ENCODE results near the gene SLCO4A1. TPM values are rescaled to one million over a fixed set of nuclear protein-coding genes. Genes with fewer than 3 reads are reported as not detected.

Gene SLCO4A1
- total RNA-seq, 4 donors from 2014 or later = 6.7 to 22.1 (median 14.4) TPM

DNA sequence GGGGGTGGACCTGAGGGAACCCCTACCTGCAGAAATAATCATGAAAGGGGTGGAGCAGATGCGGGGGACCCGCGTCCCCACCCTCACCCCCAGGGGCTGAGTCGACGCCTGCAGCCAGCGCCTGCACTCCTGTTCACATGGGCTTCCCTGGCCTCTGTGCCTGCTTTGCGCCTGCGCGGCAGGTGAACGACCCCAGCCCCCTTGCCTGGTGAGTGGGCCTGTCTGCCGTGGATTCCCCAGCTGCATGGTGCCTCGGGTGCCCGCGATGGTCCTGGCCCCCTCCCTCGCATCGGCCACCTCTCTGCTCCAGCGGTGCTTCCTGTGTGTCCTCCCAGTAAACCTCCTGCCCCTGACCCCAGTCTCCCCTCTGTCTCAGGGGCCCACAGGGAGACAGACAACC, 47.6 kb downstream of the SLCO4A1 start:
- no peak for TF ChIP-seq POLR2A (IDR thresholded peaks at IDR 0.05)
- TF ChIP-seq, protein P1, sequence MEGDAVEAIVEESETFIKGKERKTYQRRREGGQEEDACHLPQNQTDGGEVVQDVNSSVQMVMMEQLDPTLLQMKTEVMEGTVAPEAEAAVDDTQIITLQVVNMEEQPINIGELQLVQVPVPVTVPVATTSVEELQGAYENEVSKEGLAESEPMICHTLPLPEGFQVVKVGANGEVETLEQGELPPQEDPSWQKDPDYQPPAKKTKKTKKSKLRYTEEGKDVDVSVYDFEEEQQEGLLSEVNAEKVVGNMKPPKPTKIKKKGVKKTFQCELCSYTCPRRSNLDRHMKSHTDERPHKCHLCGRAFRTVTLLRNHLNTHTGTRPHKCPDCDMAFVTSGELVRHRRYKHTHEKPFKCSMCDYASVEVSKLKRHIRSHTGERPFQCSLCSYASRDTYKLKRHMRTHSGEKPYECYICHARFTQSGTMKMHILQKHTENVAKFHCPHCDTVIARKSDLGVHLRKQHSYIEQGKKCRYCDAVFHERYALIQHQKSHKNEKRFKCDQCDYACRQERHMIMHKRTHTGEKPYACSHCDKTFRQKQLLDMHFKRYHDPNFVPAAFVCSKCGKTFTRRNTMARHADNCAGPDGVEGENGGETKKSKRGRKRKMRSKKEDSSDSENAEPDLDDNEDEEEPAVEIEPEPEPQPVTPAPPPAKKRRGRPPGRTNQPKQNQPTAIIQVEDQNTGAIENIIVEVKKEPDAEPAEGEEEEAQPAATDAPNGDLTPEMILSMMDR (IDR thresholded peaks at IDR 0.05) = no peak
- DNase-seq = no peak
- Histone ChIP-seq H3K27me3 (peaks cover 0 to 87% (median 0%) of the 10 kb centered on the region in 4 donors), H3K9me3 (no peaks in the 10 kb centered on the region), H3K4me1 (peaks cover 0 to 35% (median 10%) of the 10 kb centered on the region in 3 donors), H3K4me3 (no peak overlapping the region), H3K27ac (no peak overlapping the region), H3K36me3 (no peaks in the 10 kb centered on the region)
- 78 to 82% methylated on average over 8 to 11 of the region's 17 CpGs for WGBS, 2 donors
- intact Hi-C loops (cut with DNase I) = no loop called here

DNA sequence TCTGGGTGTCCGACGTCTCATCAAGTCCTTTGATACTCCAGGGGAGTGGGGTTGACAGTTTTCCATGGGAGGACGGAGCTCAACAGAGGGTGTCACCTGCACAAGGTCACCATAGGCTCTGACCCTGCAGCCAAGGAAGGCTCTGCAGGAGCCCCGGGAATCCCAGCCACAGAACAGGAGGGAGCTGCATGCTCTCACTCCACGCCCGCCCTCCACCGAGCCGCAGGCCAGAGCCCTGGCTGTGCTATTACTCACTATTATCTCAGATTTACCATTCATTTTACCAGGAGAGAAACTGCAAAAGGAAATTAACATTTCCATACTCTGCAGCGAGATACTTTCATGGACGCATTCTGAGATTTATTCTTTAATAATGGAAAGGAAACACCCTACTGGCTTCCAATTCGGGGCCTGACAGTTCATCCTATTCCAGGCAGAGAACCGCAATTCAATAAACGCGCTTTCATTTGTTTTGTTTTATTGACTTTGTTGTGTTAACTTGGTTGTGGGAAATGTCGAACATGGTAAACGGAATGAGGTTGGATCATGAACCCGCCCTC, 48.0 kb downstream of the SLCO4A1 start:
- Histone ChIP-seq H3K27ac (no peak overlapping the region), H3K36me3 (no peaks in the 10 kb centered on the region), H3K27me3 (peaks cover 0 to 87% (median 0%) of the 10 kb centered on the region in 4 donors), H3K4me3 (no peak overlapping the region), H3K4me1 (peaks cover 0 to 35% (median 10%) of the 10 kb centered on the region in 3 donors), H3K9me3 (no peaks in the 10 kb centered on the region)
- TF ChIP-seq POLR2A (IDR thresholded peaks at IDR 0.05) = no peak
- TF ChIP-seq, protein P1 (IDR thresholded peaks at IDR 0.05) = no peak
- DNase-seq = no peak
- 74 to 77% methylated on average over 14 to 16 of the region's 17 CpGs for WGBS, 2 donors
- intact Hi-C loops (cut with DNase I) = no loop called here

DNA sequence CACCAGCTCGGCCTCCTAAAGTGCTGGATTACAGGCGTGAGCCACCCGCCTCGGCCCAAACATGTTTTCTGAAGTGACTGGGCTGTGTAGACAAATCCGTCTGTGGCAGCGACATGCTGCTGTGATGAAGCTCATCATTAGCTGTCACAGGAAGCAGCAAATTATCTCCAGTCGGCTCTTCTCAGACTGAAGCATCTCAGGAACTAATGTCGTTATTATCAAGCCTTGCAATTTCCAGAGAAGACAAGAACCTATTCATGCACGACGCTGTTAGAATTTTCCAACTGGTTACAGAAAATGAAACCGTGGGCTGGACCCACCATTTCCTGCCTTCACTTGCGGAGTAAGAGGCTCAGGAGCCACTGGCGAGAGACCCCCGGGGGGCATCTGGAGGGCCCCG, 49.2 kb downstream of the SLCO4A1 start:
- no peaks in the 10 kb centered on the region for H3K9me3 ChIP-seq
- no peak overlapping the region for H3K4me3 ChIP-seq
- DNase-seq = no peak
- 66 to 70% methylated on average over 9 to 10 of the region's 15 CpGs for WGBS, 2 donors
- H3K27ac ChIP-seq = no peak overlapping the region
- intact Hi-C loops (cut with DNase I) = no loop called here
- peaks cover 0 to 27% (median 10%) of the 10 kb centered on the region in 3 donors for H3K4me1 ChIP-seq
- no peaks in the 10 kb centered on the region for H3K36me3 ChIP-seq
- peaks cover 0 to 89% (median 0%) of the 10 kb centered on the region in 4 donors for H3K27me3 ChIP-seq
- TF ChIP-seq, protein P1 (IDR thresholded peaks at IDR 0.05) = no peak
- no peak for TF ChIP-seq POLR2A (IDR thresholded peaks at IDR 0.05)

DNA sequence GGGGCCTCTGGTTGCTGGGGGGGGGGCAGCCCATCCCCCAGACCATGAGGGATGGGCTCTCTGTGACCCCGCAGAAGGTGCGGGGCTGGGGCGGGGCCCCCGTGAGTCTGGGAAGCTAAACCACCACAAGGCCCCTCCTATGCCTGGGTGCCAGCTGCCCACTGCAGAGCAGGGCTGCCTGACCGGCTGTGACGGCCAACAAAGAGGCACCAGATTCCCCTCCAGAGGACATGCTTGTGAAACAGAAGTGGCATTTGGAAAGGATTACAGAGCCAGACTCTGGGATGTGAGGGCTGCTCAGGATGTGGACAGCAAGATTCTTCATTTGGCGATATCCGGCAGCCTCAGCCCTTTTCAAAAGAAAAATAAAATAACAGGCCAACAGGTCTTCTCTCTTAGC, 49.9 kb downstream of the SLCO4A1 start:
- peaks cover 0 to 20% (median 10%) of the 10 kb centered on the region in 3 donors for H3K4me1 ChIP-seq
- intact Hi-C loops (cut with DNase I) = no loop called here
- no peak overlapping the region for H3K4me3 ChIP-seq
- no peak overlapping the region for H3K27ac ChIP-seq
- peaks cover 0 to 92% (median 0%) of the 10 kb centered on the region in 4 donors for H3K27me3 ChIP-seq
- DNase-seq = no peak
- TF ChIP-seq, protein P1 (IDR thresholded peaks at IDR 0.05) = no peak
- TF ChIP-seq POLR2A (IDR thresholded peaks at IDR 0.05) = no peak
- no peaks in the 10 kb centered on the region for H3K36me3 ChIP-seq
- H3K9me3 ChIP-seq = no peaks in the 10 kb centered on the region
- WGBS, 2 donors = 88% methylated on average over 2 of the region's 8 CpGs; no CpG with 5 or more reads in 1 of the 2 donors

DNA sequence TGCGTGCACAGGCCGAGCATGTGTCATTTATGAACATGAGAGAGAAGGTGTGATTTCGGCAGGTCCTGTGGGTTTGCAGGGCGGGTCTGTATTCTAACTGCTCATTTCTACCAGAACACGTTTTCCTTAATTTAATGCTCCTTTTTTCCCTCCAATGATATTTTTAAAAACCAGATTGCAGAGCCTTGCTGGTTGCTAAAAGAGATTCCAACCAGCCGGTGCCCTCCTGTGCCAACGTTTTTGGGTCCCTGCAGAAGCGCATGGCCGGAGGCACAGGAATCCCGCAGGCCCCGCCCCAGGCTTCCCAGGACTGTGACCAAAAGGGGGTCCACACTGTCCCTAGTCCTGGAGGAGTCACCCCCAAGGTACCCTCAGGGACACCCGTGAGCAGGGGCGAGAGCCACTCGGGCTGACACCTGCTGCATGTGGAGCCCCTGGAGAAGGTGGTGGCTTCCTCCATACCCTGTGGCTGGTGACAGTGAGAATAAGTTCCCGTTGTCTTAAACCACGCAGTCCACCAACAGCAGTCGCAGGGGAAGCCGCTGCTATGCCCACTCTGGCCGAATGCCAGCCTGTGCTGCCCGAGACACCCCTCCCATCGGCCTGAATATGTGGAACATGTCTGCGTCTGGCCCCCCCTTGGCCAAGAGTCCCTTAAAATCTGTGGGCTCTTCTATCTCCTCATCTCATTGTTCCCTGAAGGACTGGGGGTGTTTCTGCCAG, 50.7 kb downstream of the SLCO4A1 start:
- no peak for DNase-seq
- Histone ChIP-seq H3K36me3 (no peaks in the 10 kb centered on the region), H3K27me3 (peaks cover 0 to 92% (median 0%) of the 10 kb centered on the region in 4 donors), H3K9me3 (no peaks in the 10 kb centered on the region), H3K4me1 (peaks cover 0 to 12% (median 6%) of the 10 kb centered on the region in 3 donors), H3K4me3 (no peak overlapping the region), H3K27ac (no peak overlapping the region)
- TF ChIP-seq POLR2A (IDR thresholded peaks at IDR 0.05) = no peak
- TF ChIP-seq, protein P1 (IDR thresholded peaks at IDR 0.05) = no peak
- 53 to 62% methylated on average over 10 of the region's 22 CpGs for WGBS, 2 donors
- intact Hi-C loops (cut with DNase I) = no loop called here

All from esophagus squamous epithelium (tissue), 5 donors.